Activated CD8-positive, alpha-beta T cell treated with anti-CD3 and anti-CD28 coated beads for 36 hours (primary cell): ENCODE measurements around the gene FUBP3. TPM values are rescaled to one million over a fixed set of nuclear protein-coding genes. Genes with fewer than 3 reads are reported as not detected.

Experiments
- ATAC-seq: fragments of 200-7000 bp; cut with Tn5 transposase; one replicate; pipeline ENCODE4 v1.10.0; 2021; ENCODE audit warnings: mild to moderate bottlenecking, moderate library complexity
- CTCF ChIA-PET: fragments of 350-600 bp; sonication (Branson Sonifier 250); formaldehyde crosslinking; loops from one replicate; lab custom pipeline; 2021; ENCODE audit warnings: antibody characterized with exemption; lab: Charles Lee
- POLR2A ChIA-PET: fragments of 350-600 bp; sonication (Branson Sonifier 250); formaldehyde crosslinking; loops from one replicate; lab custom pipeline; 2021; ENCODE audit warnings: antibody characterized with exemption; lab: Charles Lee
- DNase-seq: peaks from one replicate; pipeline ENCODE4 v3.0.0-alpha.2; 2020
- H3K27ac Mint-ChIP-seq: one replicate; pipeline ENCODE4 v1.8.0; 2021; ENCODE audit warnings: mild to moderate bottlenecking, mixed read lengths
- H3K27me3 Mint-ChIP-seq: one replicate; pipeline ENCODE4 v1.8.0; 2021; ENCODE audit warnings: mixed read lengths
- H3K36me3 Mint-ChIP-seq: one replicate; pipeline ENCODE4 v1.8.0; 2021; ENCODE audit warnings: low read depth, mixed read lengths
- H3K4me1 Mint-ChIP-seq: one replicate; pipeline ENCODE4 v1.8.0; 2021; ENCODE audit warnings: low read depth, mixed read lengths
- H3K4me3 Mint-ChIP-seq: one replicate; pipeline ENCODE4 v1.8.0; 2021; ENCODE audit warnings: mild to moderate bottlenecking, moderate library complexity, mixed read lengths
- H3K9me3 Mint-ChIP-seq: one replicate; pipeline ENCODE4 v1.8.0; 2021; ENCODE audit warnings: mixed read lengths
- CTCF ChIP-seq: fragments of 200-600 bp; IDR thresholded peaks from one replicate; pipeline ENCODE4 v1.8.0; 2022; ENCODE audit warnings: antibody characterized with exemption, mild to moderate bottlenecking
- intact Hi-C: fragments of 100-400 bp; cut with micrococcal nuclease; formaldehyde crosslinking; loops from one replicate; pipeline ENCODE4 v1.10.0; 2022
- total RNA-seq, 2 experiments: library from RNA; stranded (reverse); gene quantifications; one replicate each; pipeline ENCODE4 v1.2.3, GENCODE V29; 2021

Gene FUBP3
- total RNA-seq, 2 experiments from 2014 or later = 32.9 to 42.9 TPM

- H3K27me3 Mint-ChIP-seq = peaks cover 9% of the 10 kb centered on the region
- intact Hi-C loops = no loop called here
- CTCF ChIA-PET = no interaction called here
- no peaks in the 10 kb centered on the region for H3K36me3 Mint-ChIP-seq
- POLR2A ChIA-PET = no interaction called here
- no peak overlapping the region for H3K27ac Mint-ChIP-seq
- no peak for ATAC-seq
- H3K4me3 Mint-ChIP-seq = no peak overlapping the region
- TF ChIP-seq CTCF = no peak
- H3K4me1 Mint-ChIP-seq = no peaks in the 10 kb centered on the region
- H3K9me3 Mint-ChIP-seq = no peaks in the 10 kb centered on the region
- DNase-seq = no peak
These were observed 15.6 kb upstream of the FUBP3 start for GRCh38 chr9:130563797-130564196.

DNA sequence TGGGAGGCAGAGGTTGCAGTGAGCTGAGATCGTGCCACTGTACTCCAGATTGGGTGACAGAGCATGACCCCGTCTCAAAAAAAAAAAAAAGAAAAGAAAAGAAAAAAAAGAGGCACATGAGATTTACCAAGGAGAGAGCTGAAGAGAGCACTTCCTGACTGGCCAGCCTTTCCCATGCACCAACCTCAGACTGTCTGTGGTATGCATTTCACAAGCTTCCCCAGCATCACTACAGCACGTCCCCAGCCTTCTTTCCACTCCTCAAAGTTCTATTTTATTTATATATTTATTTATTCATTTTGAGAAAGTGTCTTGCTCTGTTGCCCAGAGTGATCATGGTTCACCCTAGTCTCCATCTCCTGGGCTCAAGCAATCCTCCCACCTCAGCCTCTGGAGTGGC, 13.6 kb upstream of the FUBP3 start:
- H3K27me3 Mint-ChIP-seq = peaks cover 9% of the 10 kb centered on the region
- CTCF ChIA-PET = no interaction called here
- H3K36me3 Mint-ChIP-seq = no peaks in the 10 kb centered on the region
- no peak overlapping the region for H3K27ac Mint-ChIP-seq
- no peak for ATAC-seq
- POLR2A ChIA-PET = no interaction called here
- H3K4me3 Mint-ChIP-seq = no peak overlapping the region
- intact Hi-C loops = no loop called here
- H3K9me3 Mint-ChIP-seq = no peaks in the 10 kb centered on the region
- DNase-seq = no peak
- H3K4me1 Mint-ChIP-seq = no peaks in the 10 kb centered on the region
- no peak for TF ChIP-seq CTCF

DNA sequence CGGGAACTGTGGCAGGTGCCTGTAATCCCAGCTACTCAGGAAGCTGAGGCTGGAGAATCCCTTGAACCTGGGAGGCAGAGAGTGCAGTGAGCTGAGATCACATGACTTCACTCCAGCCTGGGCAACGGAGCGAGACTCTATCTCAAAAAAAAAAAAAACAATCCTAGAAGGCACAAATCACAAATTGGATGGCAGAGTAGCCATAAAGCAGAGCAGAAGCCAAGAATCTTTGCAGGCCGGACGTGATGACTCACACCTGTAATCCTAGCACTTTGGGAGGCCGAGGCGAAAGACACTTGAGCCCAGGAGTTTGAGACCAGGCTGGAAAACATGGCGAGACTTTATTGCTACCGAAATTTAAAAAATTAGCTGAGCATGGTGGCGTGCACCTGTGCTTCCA, 9.2 kb upstream of the FUBP3 start:
- H3K4me1 Mint-ChIP-seq = no peaks in the 10 kb centered on the region
- no peak overlapping the region for H3K27ac Mint-ChIP-seq
- peaks cover 2% of the 10 kb centered on the region for H3K27me3 Mint-ChIP-seq
- ChIA-PET CTCF (no interaction called here), POLR2A (no interaction called here)
- no peaks in the 10 kb centered on the region for H3K36me3 Mint-ChIP-seq
- no peak overlapping the region for H3K4me3 Mint-ChIP-seq
- intact Hi-C loops = no loop called here
- TF ChIP-seq CTCF = no peak
- DNase-seq (no peak), ATAC-seq (no peak)
- H3K9me3 Mint-ChIP-seq = no peaks in the 10 kb centered on the region

- H3K27ac Mint-ChIP-seq = no peak overlapping the region
- TF ChIP-seq CTCF = no peak
- no peak overlapping the region for H3K4me3 Mint-ChIP-seq
- DNase-seq (no peak), ATAC-seq (no peak)
- peaks cover 15% of the 10 kb centered on the region for H3K4me1 Mint-ChIP-seq
- ChIA-PET POLR2A (no interaction called here), CTCF (no interaction called here)
- no peaks in the 10 kb centered on the region for H3K9me3 Mint-ChIP-seq
- H3K27me3 Mint-ChIP-seq = no peaks in the 10 kb centered on the region
- intact Hi-C loops = no loop called here
- H3K36me3 Mint-ChIP-seq = peaks cover 3% of the 10 kb centered on the region
These were observed 3.9 kb upstream of the FUBP3 start for GRCh38 chr9:130575514-130575913.

DNA sequence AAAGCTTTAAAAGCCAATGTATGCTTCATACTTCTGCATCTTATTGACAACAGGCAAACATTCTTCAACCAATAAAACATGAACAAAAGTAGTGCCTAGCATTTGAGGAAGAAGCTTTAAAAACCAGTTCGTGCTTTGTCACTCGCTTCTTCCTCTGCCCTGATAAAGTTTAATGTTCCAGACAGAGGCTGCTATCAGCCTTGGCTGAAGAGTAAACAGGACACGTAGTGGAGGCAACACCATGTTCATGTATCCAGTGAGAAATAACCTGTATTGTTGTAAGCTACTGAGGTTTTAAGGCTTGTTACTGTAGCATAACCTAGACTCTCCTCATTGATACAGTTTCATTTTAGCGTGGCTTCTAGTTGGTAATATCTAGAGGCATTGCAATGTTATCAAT, 3.2 kb upstream of the FUBP3 start:
- ChIA-PET CTCF (no interaction called here), POLR2A (interaction anchor here (1.1 kb wide), 1 partner anchor 15 kb away, joined by 3 read pairs; no protein-coding TSS in a partner anchor)
- intact Hi-C loops = no loop called here
- H3K27me3 Mint-ChIP-seq = no peaks in the 10 kb centered on the region
- ATAC-seq (no peak), DNase-seq (no peak)
- peaks cover 3% of the 10 kb centered on the region for H3K36me3 Mint-ChIP-seq
- H3K9me3 Mint-ChIP-seq = no peaks in the 10 kb centered on the region
- no peak for TF ChIP-seq CTCF
- peaks cover 21% of the 10 kb centered on the region for H3K4me1 Mint-ChIP-seq
- H3K27ac Mint-ChIP-seq = no peak overlapping the region
- no peak overlapping the region for H3K4me3 Mint-ChIP-seq
